Motor neuron (in vitro differentiated cells): ENCODE results near the gene BCHE. TPM values are rescaled to one million over a fixed set of nuclear protein-coding genes. Genes with fewer than 3 reads are reported as not detected.

Experiments used
- ATAC-seq, 8 experiments: fragments of 200-7000 bp; cut with Tn5 transposase; replicated peaks in 6 of 8; 2 replicates each; pipeline ENCODE4 v1.8.0; 2021; ENCODE audit warnings: mild to moderate bottlenecking in 8 of 8, moderate library complexity in 8 of 8
- H3K27ac ChIP-seq, 2 donors: fragments of 250-450 bp; sonication (Bioruptor Pico); 2 replicates each; pipeline ENCODE4 v1.9.0; 2021; ENCODE audit warnings: antibody characterized with exemption in 2 of 2, mild to moderate bottlenecking in 2 of 2, moderate library complexity in 1 of 2
- H3K4me1 ChIP-seq, 2 donors: fragments of 250-450 bp; sonication (Bioruptor Pico); replicated peaks in 1 of 2; 2 replicates each; pipeline ENCODE4 v1.6.1; 2021; ENCODE audit warnings: antibody characterized with exemption in 2 of 2, mild to moderate bottlenecking in 2 of 2, moderate library complexity in 1 of 2
- H3K4me3 ChIP-seq, 5 donors: fragments of 250-450 bp; sonication (Bioruptor Pico); 2 replicates each; pipeline ENCODE4 v1.9.0; 2021; ENCODE audit warnings: antibody characterized with exemption in 5 of 5, mild to moderate bottlenecking in 5 of 5, moderate library complexity in 4 of 5
- WGBS, 10 experiments: fragments of 450-650 bp; shearing (Covaris generic); methylation state at CpG; one replicate each; pipeline ENCODE4 v1.0.0; 2022; 5-methylcytosine and 5-hydroxymethylcytosine counted together
- in situ Hi-C, 9 experiments: fragments of 400-800 bp; cut with MboI; loops; one replicate each; pipeline ENCODE4 v1.15.0; 2021; ENCODE audit warnings: low sequenced_read_pairs in 9 of 9, low pct_unique_long_range_greater_than_20kb in 2 of 9; ENCODE audit not compliant: unreplicated experiment in 9 of 9
- total RNA-seq, 8 experiments: library from RNA; unstranded; fragments of 300-600 nt; gene quantifications; 2 replicates each; pipeline versions ENCODE4 v1.2.3 to v1.2.4, GENCODE V29; 2022

The BCHE gene
- total RNA-seq, result 10 to 100 TPM in 5 of 8 experiments, 1 to 10 TPM in 1, not detected in 2; 3.7 to 36.6 (median 25.9) TPM

DNA sequence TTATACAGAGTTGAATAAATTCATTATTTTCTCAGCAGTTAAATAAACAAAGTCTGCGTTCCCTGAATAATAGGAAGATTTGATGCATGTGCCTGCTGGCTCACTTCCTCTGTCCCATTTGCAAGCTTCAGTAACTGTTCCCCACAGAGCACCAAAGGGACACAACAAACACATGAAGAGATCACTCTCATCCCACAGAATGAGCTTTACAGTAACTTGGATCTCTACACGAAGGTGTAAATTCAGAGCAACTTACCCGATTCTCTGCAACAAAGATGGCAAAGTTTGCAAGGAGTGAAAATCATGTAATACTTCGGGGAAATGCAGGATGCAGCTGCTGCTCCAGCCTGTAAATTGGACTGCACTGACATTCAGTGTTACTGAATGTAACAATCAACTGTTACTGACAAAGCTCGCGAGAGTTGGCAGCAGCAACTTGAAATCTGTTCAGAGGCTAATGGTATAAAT, at the start of gene BCHE:
Gene BCHE (minus strand): TSS at position 366 of the 468 bp plus-strand sequence. CDS start 6,390 bp downstream, outside the sequence.
- Histone ChIP-seq H3K27ac (peak within 1 kb of the TSS; percentile 25 to 66), H3K4me1 (peaks cover 5 to 21% of the 10 kb centered on the region in 2 donors), H3K4me3 (peak within 1 kb of the TSS; percentile 40 to 68 (median 48))
- WGBS, 10 experiments, result 0 to 5% (median 0%) methylated on average over 1 to 6 of the region's 6 CpGs; no CpG with 5 or more reads in 1 of the 10 experiments
- ATAC-seq, result peak in 6 of 8 experiments; percentile 91 to 98 (median 94)
- in situ Hi-C loops, result no loop called here

DNA sequence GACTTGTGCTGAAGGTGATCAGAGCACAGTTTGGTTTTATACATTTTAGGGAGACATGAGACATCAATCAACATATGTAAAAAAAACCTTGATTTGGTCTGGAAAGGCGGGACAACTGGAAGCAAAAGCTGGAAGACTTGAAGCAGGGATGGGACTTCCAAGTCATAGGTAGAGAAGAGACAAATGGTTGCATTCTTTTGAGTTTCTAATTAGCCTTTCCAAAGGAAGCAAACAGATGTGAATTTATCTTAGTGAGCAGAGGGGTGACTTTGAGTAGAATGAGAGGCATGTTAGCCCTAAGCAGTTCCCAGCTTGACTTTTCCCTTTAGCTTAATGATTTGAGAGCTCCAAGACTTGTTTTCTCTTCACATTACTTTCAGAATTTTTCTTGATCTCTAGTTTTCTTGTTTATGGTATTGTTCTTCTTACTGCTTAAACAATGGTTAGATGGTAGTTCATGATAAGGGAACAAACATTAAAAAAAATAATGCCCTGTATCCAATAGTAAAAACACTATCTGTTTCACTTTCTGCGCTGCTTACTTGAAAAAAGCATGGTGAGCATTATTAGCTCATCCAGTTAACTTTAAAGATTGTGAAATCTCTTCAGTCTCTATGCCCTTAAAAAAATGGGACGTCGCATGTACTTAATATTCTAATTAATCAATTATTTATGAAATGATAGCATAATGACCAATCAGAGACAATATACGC, 48.5 kb upstream of the BCHE start:
- no peak overlapping the region for H3K4me3 ChIP-seq
- H3K4me1 ChIP-seq, result no peaks in the 10 kb centered on the region
- no peak for ATAC-seq
- 13 to 100% (median 86%) methylated on average over 1 to 5 of the region's 5 CpGs; no CpG with 5 or more reads in 1 of the 10 experiments for WGBS, 10 experiments
- in situ Hi-C loops, result no loop called here
- no peak overlapping the region for H3K27ac ChIP-seq

DNA sequence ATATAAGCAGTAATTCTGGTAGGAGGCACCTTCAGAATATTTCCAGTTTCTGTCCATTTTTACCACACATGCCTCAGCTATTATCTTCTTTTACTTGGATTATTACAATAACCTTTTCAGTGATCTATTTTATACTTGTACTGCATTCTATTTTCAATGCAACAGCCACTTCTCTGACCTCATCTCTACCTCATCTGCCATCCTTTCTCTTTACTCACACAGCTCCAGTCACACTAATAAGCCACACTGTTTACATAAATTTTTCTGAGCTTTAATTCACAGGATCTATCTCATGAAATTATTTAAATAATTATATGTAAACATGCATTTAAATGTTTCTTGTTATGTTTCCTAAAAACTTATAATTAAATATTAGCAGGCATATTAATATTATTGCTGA, 47.3 kb upstream of the BCHE start:
- no peak overlapping the region for H3K27ac ChIP-seq
- in situ Hi-C loops, result no loop called here
- ATAC-seq, result no peak
- H3K4me3 ChIP-seq, result no peak overlapping the region
- H3K4me1 ChIP-seq, result no peaks in the 10 kb centered on the region

DNA sequence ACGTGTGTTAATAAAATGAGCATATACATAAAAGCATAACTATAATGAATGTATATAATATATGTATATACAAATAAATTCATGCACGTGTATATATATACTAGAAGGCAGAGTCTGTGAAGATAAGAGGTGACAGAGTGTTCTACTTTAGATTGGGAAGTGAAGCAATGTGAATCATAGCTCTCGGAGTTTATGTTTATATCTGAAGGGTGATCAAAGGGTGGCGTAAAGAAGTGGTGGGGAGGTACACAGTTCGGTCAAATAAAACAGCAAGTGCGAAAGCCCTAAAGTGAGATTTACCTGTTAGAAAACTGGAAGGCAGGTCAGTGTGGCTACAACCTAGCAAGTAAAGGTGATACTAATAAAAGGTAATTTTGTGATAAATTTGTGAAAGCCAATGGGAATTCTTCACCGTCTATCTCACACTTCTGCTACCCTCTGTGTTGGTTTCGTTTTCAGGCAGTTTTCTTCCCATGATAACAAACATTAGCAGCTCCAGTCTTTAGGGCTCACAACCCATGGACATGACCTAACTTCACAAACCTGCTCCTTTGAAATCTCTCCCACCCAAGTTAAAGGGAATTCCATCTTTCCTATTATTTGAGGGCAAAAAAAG, 46.7 kb upstream of the BCHE start:
- Histone ChIP-seq H3K4me3 (no peak overlapping the region), H3K4me1 (no peaks in the 10 kb centered on the region), H3K27ac (no peak overlapping the region)
- 27 to 95% (median 72%) methylated on average over 2 to 8 of the region's 8 CpGs for WGBS, 10 experiments
- in situ Hi-C loops, result no loop called here
- ATAC-seq, result peak in 1 of 8 experiments; percentile 48

DNA sequence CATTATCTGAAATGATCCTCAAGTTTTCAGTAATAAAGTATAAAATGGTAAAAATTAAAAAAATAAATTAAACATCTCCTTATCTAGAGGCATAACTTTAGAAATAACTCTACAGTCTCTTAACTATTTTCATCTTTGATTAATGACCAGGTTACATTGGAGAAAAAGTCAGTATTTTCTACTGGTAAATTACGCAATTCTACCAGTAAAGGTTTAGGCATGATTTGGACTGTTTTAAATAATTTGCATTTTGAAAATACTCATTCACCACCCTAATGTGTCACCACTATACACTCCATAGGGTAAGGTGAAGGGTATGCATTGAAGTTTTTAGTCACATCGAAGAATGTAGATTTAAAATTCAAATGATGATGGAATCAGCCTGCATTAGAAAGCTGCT, 45.9 kb upstream of the BCHE start:
- in situ Hi-C loops, result no loop called here
- ATAC-seq, result no peak
- 16 to 100% (median 71%) methylated on average over 1 to 2 of the region's 2 CpGs for WGBS, 10 experiments

DNA sequence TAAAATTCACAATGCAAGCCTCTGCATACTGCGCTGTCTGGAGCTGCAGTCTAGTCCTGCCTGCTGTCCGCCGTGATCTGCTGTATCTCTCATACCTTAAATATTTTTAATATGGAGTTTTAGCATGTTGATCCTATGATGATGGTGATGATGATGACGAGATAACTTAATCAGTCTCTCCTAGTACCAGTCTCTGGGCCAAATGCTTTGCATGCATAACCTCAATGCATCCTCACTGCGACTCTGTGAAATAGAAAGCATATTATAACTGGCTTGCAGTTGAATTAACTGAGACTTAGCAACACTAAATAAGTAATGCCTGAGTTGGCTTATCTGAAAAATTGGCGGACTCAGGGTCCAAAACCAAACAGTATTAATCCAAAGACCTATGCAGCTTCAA, 38.4 kb upstream of the BCHE start:
- WGBS, 10 experiments, result 8 to 92% (median 78%) methylated on average over 1 to 6 of the region's 6 CpGs; no CpG with 5 or more reads in 1 of the 10 experiments
- Histone ChIP-seq H3K4me3 (no peak overlapping the region), H3K4me1 (no peaks in the 10 kb centered on the region), H3K27ac (no peak overlapping the region)
- in situ Hi-C loops, result no loop called here
- no peak for ATAC-seq

More for the DNA sequence above, 45.9 kb upstream of the BCHE start:
- H3K4me3 ChIP-seq, result no peak overlapping the region
- no peaks in the 10 kb centered on the region for H3K4me1 ChIP-seq
- H3K27ac ChIP-seq, result no peak overlapping the region

DNA sequence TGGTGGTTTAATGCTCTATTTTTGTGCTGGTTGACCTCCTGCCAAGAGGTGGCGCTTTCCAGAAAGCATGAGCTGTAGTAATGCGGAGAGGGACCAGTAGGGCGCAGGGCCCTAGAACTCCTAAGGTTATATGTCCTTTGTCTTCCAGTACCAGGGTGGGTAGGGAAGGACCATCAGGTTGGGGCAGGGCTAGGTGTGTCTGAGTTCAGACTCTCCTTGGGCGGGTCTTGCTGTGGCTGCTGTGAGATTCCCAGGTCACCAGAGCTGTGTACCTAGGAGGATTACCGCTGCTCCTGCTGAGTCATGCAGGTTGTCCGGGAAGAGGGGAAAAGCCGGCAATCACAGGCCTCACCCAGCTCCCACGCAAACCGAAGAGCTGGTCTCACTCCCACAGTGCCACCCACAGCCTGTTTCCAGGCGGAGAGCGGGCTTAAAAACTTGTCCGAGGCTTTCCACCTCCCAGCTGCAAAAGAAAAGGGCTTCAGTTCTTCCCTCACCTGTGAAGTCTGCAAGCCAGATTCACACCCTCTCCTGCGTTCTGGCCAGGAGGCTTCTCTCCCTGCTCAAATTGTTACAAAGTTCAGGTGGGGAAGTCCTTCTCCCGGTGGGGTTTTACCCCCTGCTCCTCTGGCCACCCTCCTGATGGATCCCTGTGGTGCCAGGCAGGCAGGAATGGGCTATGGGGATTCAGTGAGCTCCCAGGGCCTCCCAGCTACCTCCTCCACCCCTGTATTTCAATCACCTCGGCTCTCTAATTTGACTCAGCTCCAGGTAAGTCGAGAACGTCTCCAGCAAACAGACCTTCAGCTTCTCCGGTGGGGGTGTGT, 37.7 kb upstream of the BCHE start:
- H3K27ac ChIP-seq, result no peak overlapping the region
- in situ Hi-C loops, result no loop called here
- ATAC-seq, result no peak
- 13 to 97% (median 73%) methylated on average over 1 to 10 of the region's 18 CpGs; no CpG with 5 or more reads in 3 of the 10 experiments for WGBS, 10 experiments
- no peaks in the 10 kb centered on the region for H3K4me1 ChIP-seq
- no peak overlapping the region for H3K4me3 ChIP-seq

DNA sequence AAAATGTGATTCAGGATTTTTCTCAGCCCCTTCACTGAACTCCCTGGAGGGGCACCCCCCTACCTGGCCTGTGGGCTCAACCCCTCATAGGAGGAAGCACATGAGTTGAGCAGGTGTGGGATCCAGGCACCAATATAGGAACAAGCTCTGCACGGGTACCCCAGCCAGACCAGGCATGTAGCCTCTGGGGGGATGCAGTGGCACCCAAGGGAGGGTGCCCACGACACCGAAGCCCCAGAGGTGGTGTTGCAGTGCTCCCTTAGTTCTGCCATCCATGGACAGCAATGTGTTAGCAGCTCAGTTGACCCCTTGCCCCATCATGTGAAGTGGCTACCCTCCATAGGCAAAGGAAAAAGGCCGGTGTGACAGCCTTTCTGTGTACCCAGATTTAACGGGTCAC, 30.9 kb upstream of the BCHE start:
- Histone ChIP-seq H3K27ac (no peak overlapping the region), H3K4me3 (no peak overlapping the region), H3K4me1 (no peaks in the 10 kb centered on the region)
- WGBS, 10 experiments, result 8 to 100% (median 82%) methylated on average over 1 to 4 of the region's 5 CpGs; no CpG with 5 or more reads in 4 of the 10 experiments
- ATAC-seq, result no peak
- in situ Hi-C loops, result no loop called here

DNA sequence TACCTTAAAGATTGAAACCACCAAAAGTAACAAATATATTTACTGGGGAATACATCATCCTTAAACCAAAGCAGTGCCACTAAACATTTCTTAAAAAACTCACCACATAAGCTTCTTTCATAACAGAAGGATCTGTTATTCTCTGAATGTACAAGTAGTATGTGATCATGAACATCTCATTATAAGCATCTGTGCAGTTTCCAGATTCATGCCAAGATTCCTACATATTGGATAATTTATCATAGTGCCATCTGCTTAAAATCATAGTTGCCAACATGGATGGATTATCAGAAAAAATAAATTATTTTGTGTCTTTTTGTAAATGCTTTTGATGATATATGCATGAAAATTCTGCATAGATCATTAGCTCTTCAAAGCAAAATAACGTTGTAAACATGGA, 21.8 kb upstream of the BCHE start:
- H3K4me1 ChIP-seq, result no peaks in the 10 kb centered on the region
- WGBS, 10 experiments, result 0 to 92% (median 52%) methylated on average over 1 of the region's 1 CpG
- no peak overlapping the region for H3K27ac ChIP-seq
- ATAC-seq, result no peak
- no peak overlapping the region for H3K4me3 ChIP-seq
- in situ Hi-C loops, result no loop called here

DNA sequence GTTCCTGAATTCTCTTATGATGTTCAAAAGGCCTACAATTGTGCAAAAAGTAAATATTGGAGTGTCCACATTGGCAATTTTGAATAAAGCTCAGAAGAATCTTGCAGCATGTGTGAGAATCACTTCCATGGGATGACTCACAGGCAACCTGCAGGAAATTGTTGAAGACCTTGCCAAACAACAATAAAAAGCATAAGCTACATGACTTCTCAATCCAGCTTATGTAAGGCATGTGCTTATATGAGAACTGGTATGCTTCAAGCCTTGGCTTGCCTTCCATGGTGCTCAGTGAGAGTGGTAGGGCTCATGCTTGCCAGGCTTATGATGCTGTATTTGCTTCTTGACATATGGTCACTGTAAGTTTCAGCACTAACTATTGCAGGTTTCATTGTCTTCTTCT, 18.4 kb upstream of the BCHE start:
- Histone ChIP-seq H3K27ac (no peak overlapping the region), H3K4me3 (no peak overlapping the region), H3K4me1 (peaks cover 6 to 8% of the 10 kb centered on the region in 2 donors)
- in situ Hi-C loops, result no loop called here
- ATAC-seq, result no peak

DNA sequence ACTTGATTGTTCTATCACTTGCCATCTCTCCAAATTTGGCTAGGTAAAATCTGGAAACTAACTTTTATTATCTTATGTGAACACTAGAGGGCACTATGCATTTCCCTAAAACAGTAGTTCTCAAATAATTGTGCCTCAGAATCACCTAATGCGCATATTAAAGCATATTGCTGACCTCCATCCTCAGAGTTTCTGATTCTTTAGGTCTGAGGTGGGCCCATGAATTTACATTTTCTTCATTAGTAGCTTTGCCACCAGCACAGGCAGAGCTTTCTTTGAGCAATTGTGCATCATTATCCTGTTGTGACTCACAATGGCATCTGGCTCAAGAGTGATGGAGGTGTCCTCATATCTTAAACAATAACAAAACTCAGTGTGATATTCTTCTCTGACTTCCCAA, 17.5 kb upstream of the BCHE start:
- ATAC-seq, result no peak
- WGBS, 10 experiments, result 0 to 100% (median 67%) methylated on average over 1 of the region's 1 CpG; no CpG with 5 or more reads in 3 of the 10 experiments
- Histone ChIP-seq H3K4me1 (peaks cover 6 to 8% of the 10 kb centered on the region in 2 donors), H3K27ac (no peak overlapping the region), H3K4me3 (no peak overlapping the region)
- in situ Hi-C loops, result no loop called here

DNA sequence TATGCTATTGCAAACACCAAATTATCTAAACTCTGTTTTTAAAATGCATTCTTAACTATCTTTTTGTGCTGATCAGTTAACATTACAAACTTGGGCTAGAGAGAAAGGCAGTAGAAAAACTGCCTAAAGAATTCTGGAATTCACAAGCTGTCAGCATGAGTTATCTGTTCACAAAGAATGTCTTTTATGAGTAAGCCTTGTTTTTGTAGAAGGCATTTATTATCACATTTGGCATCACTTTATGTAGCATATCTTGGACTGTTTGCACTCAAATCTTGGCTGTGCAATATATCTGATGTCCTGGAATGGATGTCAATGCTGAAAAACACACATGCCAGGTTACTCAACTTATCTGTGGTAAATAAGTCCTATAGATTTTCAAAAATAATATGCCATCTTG, 15.5 kb upstream of the BCHE start:
- no peak overlapping the region for H3K4me3 ChIP-seq
- peak in 5 of 8 experiments; percentile 47 to 69 (median 59) for ATAC-seq
- peaks cover 6 to 8% of the 10 kb centered on the region in 2 donors for H3K4me1 ChIP-seq
- no peak overlapping the region for H3K27ac ChIP-seq
- in situ Hi-C loops, result no loop called here

DNA sequence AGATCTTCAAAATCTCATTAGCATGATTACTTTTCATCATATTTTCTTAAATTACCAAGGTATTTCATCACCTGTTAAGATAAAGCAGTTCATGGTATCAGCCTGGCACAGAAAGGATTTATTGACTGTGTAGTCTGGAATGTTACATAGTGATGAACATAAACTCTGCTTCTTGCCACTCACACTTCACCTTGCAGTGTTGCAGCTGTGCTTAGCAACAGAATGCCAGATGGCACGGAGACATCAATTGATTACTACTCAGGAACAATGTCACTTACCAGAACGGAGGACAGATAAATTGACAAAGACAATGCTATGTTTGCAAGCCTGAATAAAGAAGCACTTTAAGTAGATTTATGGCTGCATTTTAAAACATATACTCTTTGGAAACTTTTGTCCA, 15.0 kb upstream of the BCHE start:
- H3K27ac ChIP-seq, result no peak overlapping the region
- in situ Hi-C loops, result no loop called here
- 0 to 38% (median 0%) methylated on average over 1 to 2 of the region's 2 CpGs for WGBS, 10 experiments
- no peak overlapping the region for H3K4me3 ChIP-seq
- ATAC-seq, result peak in 5 of 8 experiments; percentile 70 to 96 (median 84)
- peaks cover 6 to 8% of the 10 kb centered on the region in 2 donors for H3K4me1 ChIP-seq
